ENCODE results near the gene EPX. TPM values are rescaled to one million over a fixed set of nuclear protein-coding genes. Genes with fewer than 3 reads are reported as not detected.

EPX gene
- total RNA-seq, 2 experiments from 2014 or later, result not detected

- no peak for DNase-seq
- intact Hi-C loops (cut with micrococcal nuclease), result no loop called here
- ATAC-seq, result no peak
- Mint-ChIP-seq H3K4me1 (ENCODE audit: low read depth) (no peaks in the 10 kb centered on the region), H3K9me3 (no peaks in the 10 kb centered on the region), H3K27me3 (no peaks in the 10 kb centered on the region), H3K27ac (no peak overlapping the region), H3K36me3 (ENCODE audit: low read depth) (peaks cover 13% of the 10 kb centered on the region), H3K4me3 (no peak overlapping the region)
- no peak for TF ChIP-seq CTCF (IDR thresholded peaks at IDR 0.05)
- ChIA-PET CTCF (no interaction called here), POLR2A (interaction anchor here (1.2 kb wide), 1 partner anchor 10 kb away, joined by 3 read pairs; no protein-coding TSS in a partner anchor)
Measured at GRCh38 chr17:58207451-58207850, 14.9 kb downstream of the EPX start.

- ATAC-seq, result no peak
- no peaks in the 10 kb centered on the region for H3K27me3 Mint-ChIP-seq
- intact Hi-C loops (cut with micrococcal nuclease), result no loop called here
- no peak for TF ChIP-seq CTCF (IDR thresholded peaks at IDR 0.05)
- no peaks in the 10 kb centered on the region for H3K9me3 Mint-ChIP-seq
- H3K4me3 Mint-ChIP-seq, result no peak overlapping the region
- no peaks in the 10 kb centered on the region for H3K4me1 Mint-ChIP-seq (ENCODE audit: low read depth)
- POLR2A ChIA-PET, result no interaction called here
- peaks cover 13% of the 10 kb centered on the region for H3K36me3 Mint-ChIP-seq (ENCODE audit: low read depth)
- CTCF ChIA-PET, result interaction anchor here (3.3 kb wide), 1 partner anchor 8 kb away, joined by 22 read pairs; no protein-coding TSS in a partner anchor
- no peak for DNase-seq
- H3K27ac Mint-ChIP-seq, result no peak overlapping the region
Measured at GRCh38 chr17:58208344-58208743, 15.8 kb downstream of the EPX start.

- no peak for DNase-seq
- ATAC-seq, result no peak
- ChIA-PET CTCF (interaction anchor here (3.3 kb wide), 1 partner anchor 11 kb away, joined by 22 read pairs; no protein-coding TSS in a partner anchor), POLR2A (no interaction called here)
- H3K4me3 Mint-ChIP-seq, result no peak overlapping the region
- peaks cover 13% of the 10 kb centered on the region for H3K36me3 Mint-ChIP-seq (ENCODE audit: low read depth)
- H3K27ac Mint-ChIP-seq, result no peak overlapping the region
- no peaks in the 10 kb centered on the region for H3K4me1 Mint-ChIP-seq (ENCODE audit: low read depth)
- no peaks in the 10 kb centered on the region for H3K9me3 Mint-ChIP-seq
- intact Hi-C loops (cut with micrococcal nuclease), result no loop called here
- no peaks in the 10 kb centered on the region for H3K27me3 Mint-ChIP-seq
- no peak for TF ChIP-seq CTCF (IDR thresholded peaks at IDR 0.05)
Measured at GRCh38 chr17:58210922-58211321, 18.4 kb downstream of the EPX start.

- Mint-ChIP-seq H3K27me3 (no peaks in the 10 kb centered on the region), H3K4me3 (no peak overlapping the region), H3K4me1 (ENCODE audit: low read depth) (peaks cover 22% of the 10 kb centered on the region), H3K9me3 (no peaks in the 10 kb centered on the region), H3K27ac (no peak overlapping the region), H3K36me3 (ENCODE audit: low read depth) (peaks cover 4% of the 10 kb centered on the region)
- intact Hi-C loops (cut with micrococcal nuclease), result no loop called here
- ATAC-seq, result no peak
- TF ChIP-seq CTCF (IDR thresholded peaks at IDR 0.05), result no peak
- CTCF ChIA-PET, result interaction anchor here (0.6 to 4.7 kb wide), 6 partner anchors 11 to 566 kb away, joined by 3 to 28 read pairs (median 6); no protein-coding TSS in a partner anchor
- POLR2A ChIA-PET, result interaction anchor here (1.0 kb wide), 1 partner anchor 15 kb away, joined by 3 read pairs; no protein-coding TSS in a partner anchor
- no peak for DNase-seq
Measured at GRCh38 chr17:58215685-58216084, 23.2 kb downstream of the EPX start.

- no peak for ATAC-seq
- POLR2A ChIA-PET, result interaction anchor here (1.1 kb wide), 1 partner anchor 11 kb away, joined by 3 read pairs; no protein-coding TSS in a partner anchor
- intact Hi-C loops (cut with micrococcal nuclease), result no loop called here
- Mint-ChIP-seq H3K27me3 (no peaks in the 10 kb centered on the region), H3K4me1 (ENCODE audit: low read depth) (peaks cover 24% of the 10 kb centered on the region), H3K9me3 (no peaks in the 10 kb centered on the region), H3K4me3 (peak overlapping the region; percentile 37), H3K36me3 (ENCODE audit: low read depth) (no peaks in the 10 kb centered on the region), H3K27ac (no peak overlapping the region)
- TF ChIP-seq CTCF (IDR thresholded peaks at IDR 0.05), result no peak
- no peak for DNase-seq
- CTCF ChIA-PET, result interaction anchor here (1.8 to 3.0 kb wide), 3 partner anchors 18 to 32 kb away, joined by 7 to 28 read pairs (median 8); no protein-coding TSS in a partner anchor
Measured at GRCh38 chr17:58217766-58218165, 25.2 kb downstream of the EPX start.
